ENCODE measurements around the gene PRKAR2B.
"Not testable (repeated sequence)": the region's sequence is repeated elsewhere in the genome, so short reads cannot be mapped to it uniquely, and the experiment has no call there.

Gene PRKAR2B

GRCh38 chr7:107027208-107027607, 17.3 kb upstream of the PRKAR2B start:
- no peak for DNase-seq (ENCODE audit: low read depth)

- DNase-seq (ENCODE audit: low read depth), result no peak
Observed at GRCh38 chr7:107029061-107029763, 15.3 kb upstream of the PRKAR2B start.

- DNase-seq (ENCODE audit: low read depth), result no peak
Observed at GRCh38 chr7:107029764-107030286, 14.7 kb upstream of the PRKAR2B start.

GRCh38 chr7:107032050-107032449, 12.5 kb upstream of the PRKAR2B start:
- DNase-seq (ENCODE audit: low read depth), result no peak

- no peak for DNase-seq (ENCODE audit: low read depth)
Observed at GRCh38 chr7:107032720-107033438, 11.6 kb upstream of the PRKAR2B start.

GRCh38 chr7:107034553-107034952, 10.0 kb upstream of the PRKAR2B start:
- no peak for DNase-seq (ENCODE audit: low read depth)

- peak; percentile 33 for DNase-seq (ENCODE audit: low read depth)
Observed at GRCh38 chr7:107035446-107035845, 9.1 kb upstream of the PRKAR2B start.

- DNase-seq (ENCODE audit: low read depth), result no peak
Observed at GRCh38 chr7:107036535-107036934, 8.0 kb upstream of the PRKAR2B start.

GRCh38 chr7:107037717-107038603, 6.5 kb upstream of the PRKAR2B start:
- no peak for DNase-seq (ENCODE audit: low read depth)

GRCh38 chr7:107039199-107039900, 5.2 kb upstream of the PRKAR2B start:
- no peak for DNase-seq (ENCODE audit: low read depth)

GRCh38 chr7:107041097-107041496, 3.4 kb upstream of the PRKAR2B start:
- no peak for DNase-seq (ENCODE audit: low read depth)

- not testable (repeated sequence) for DNase-seq (ENCODE audit: low read depth)
Observed at GRCh38 chr7:107041764-107042163, 2.7 kb upstream of the PRKAR2B start.

- DNase-seq (ENCODE audit: low read depth), result not testable (repeated sequence)
Observed at GRCh38 chr7:107042326-107042910, 2.1 kb upstream of the PRKAR2B start.

GRCh38 chr7:107043491-107043890, 1.0 kb upstream of the PRKAR2B start:
- DNase-seq (ENCODE audit: low read depth), result no peak

- DNase-seq (ENCODE audit: low read depth), result no peak
Observed at GRCh38 chr7:107043921-107044346, 571 bp upstream of the PRKAR2B start.

- DNase-seq (ENCODE audit: low read depth), result no peak
Observed at GRCh38 chr7:107045195-107045960, 873 bp downstream of the PRKAR2B start.

GRCh38 chr7:107045980-107046379, 1.5 kb downstream of the PRKAR2B start:
- peak; percentile 96 for DNase-seq (ENCODE audit: low read depth)

GRCh38 chr7:107046491-107047259, 2.2 kb downstream of the PRKAR2B start:
- no peak for DNase-seq (ENCODE audit: low read depth)

- DNase-seq (ENCODE audit: low read depth), result no peak
Observed at GRCh38 chr7:107047902-107048782, 3.6 kb downstream of the PRKAR2B start.
